ENCODE data around the gene U2AF2.

Gene U2AF2

GRCh38 chr19:55720214-55720746 is 65.4 kb downstream of the U2AF2 start:
- no peak for DNase-seq

GRCh38 chr19:55720801-55721200 is 66.0 kb downstream of the U2AF2 start:
- no peak for DNase-seq

GRCh38 chr19:55723491-55723890 is 68.7 kb downstream of the U2AF2 start:
- no peak for DNase-seq

Measured in activated CD4-positive, alpha-beta T cell treated with anti-CD3 and anti-CD28 coated beads for 1 hour (primary cell).